ENCODE results near the gene SPATA31E1.

- no peak for TF ChIP-seq CTCF (conservative IDR thresholded peaks at IDR 0.05 in 1 of 2, IDR thresholded peaks at IDR 0.05 in 1 of 2; ENCODE audit: low read depth in 1 of 2, low read length in 2 of 2)
- TF ChIP-seq EZH2 (IDR thresholded peaks at IDR 0.05; ENCODE audit: low read length, missing control alignments): no peak
Observed at GRCh38 chr9:87873607-87874303, 8.9 kb upstream of the SPATA31E1 start.

Data from fibroblast of lung (primary cell).